GM19452 (cell line): ENCODE data around the gene GCSAM.
A peak's percentile ranks its signal among the peaks of the same experiment; 100 is the strongest.
"Not testable (repeated sequence)": the region's sequence is repeated elsewhere in the genome, so short reads cannot be mapped to it uniquely, and the experiment has no call there.

Experiments
- ATAC-seq: cut with Tn5 transposase; IDR thresholded peaks from one replicate; pipeline ENCODE4 v1.9.1; 2021; ENCODE audit not compliant: unreplicated experiment

Gene GCSAM

GRCh38 chr3:112074616-112075497 lies 58.2 kb downstream of the GCSAM start:
- peak; percentile 79 for ATAC-seq

DNA sequence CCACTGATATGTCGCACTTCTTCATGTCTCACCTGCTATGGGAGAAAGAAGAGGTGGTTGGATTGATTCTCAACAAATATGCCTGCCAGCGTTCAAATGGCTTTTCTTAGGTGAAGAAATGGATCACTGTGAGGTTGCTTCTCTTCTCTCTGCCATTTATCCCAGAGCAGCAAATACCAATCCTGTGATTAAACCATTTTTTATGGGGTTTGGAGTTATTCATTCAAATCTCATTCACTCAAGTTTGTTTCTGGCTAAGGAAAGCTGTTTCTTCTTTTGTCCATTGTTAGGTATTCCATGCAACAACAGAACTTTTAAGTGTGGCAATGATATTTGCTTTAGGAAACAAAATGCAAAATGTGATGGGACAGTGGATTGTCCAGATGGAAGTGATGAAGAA lies 59.0 kb downstream of the GCSAM start:
- ATAC-seq = no peak

GRCh38 chr3:112072387-112073060 lies 60.5 kb downstream of the GCSAM start:
- ATAC-seq = not testable (repeated sequence)
